HepG2 (cell line): ENCODE results near the gene MAP6D1. TPM values are rescaled to one million over a fixed set of nuclear protein-coding genes. Genes with fewer than 3 reads are reported as not detected.

Source experiments
- ATAC-seq: fragments of 200-7000 bp; cut with Tn5 transposase; 3 replicates; pipeline ENCODE4 v1.9.1; 2020; ENCODE audit warnings: mild to moderate bottlenecking, moderate library complexity
- BruUV-seq: library from RNA; stranded (reverse); fragments of 400-500 nt; replicated peaks from 2 replicates; lab custom pipeline; 2021; lab: Mats Ljungman, UMichigan
- CTCF ChIA-PET: fragments of 300-600 bp; formaldehyde crosslinking; extraction: SDS; loops from one replicate; lab custom pipeline; 2021; ENCODE audit warnings: low total read pairs, inconsistent platforms, low intra/inter-chr PET ratio; lab: Yijun Ruan, JAX
- POLR2A ChIA-PET: fragments of 350-600 bp; sonication (Branson Sonifier 250); formaldehyde crosslinking; loops from one replicate; lab custom pipeline; 2020; ENCODE audit warnings: antibody characterized with exemption, inconsistent platforms; lab: Yijun Ruan, JAX
- DNase-seq: peaks from one replicate; pipeline ENCODE4 v3.0.0-alpha.2; 2015; ENCODE audit warnings: low spot score
- FAIRE-seq: peaks from 3 replicates; lab custom pipeline; 2011; peaks lifted over from hg19 to GRCh38; lab: Jason Lieb, UNC
- H2AFZ ChIP-seq: one replicate; pipeline ENCODE4 v1.6.1; 2011; ENCODE audit warnings: low read length, inconsistent platforms
- H3K27ac ChIP-seq: fragments of 300-600 bp; 3 replicates; pipeline ENCODE4 v1.8.0; 2011; ENCODE audit warnings: mixed run types, mild to moderate bottlenecking, mixed read lengths, low read length, inconsistent platforms; ENCODE audit not compliant: insufficient read depth; ENCODE audit errors: extremely low read length
- H3K27me3 ChIP-seq, 2 experiments: fragments of 200-600 bp in 1 of 2; 2 replicates in 1 of 2; 3 replicates in 1 of 2; pipeline versions ENCODE4 v1.6.0 to v1.8.0; 2011; ENCODE audit warnings: low read length in 2 of 2, mild to moderate bottlenecking in 2 of 2, moderate library complexity in 2 of 2, inconsistent platforms in 1 of 2; ENCODE audit not compliant: insufficient read depth in 2 of 2, control insufficient read depth in 1 of 2
- H3K36me3 ChIP-seq, 2 experiments: fragments of 200-600 bp in 1 of 2; replicated peaks in 1 of 2; 2 replicates in 1 of 2; 3 replicates in 1 of 2; pipeline versions ENCODE4 v1.5.1 to v1.8.0; 2011; ENCODE audit warnings: low read length in 2 of 2, inconsistent platforms in 1 of 2; ENCODE audit not compliant: insufficient read depth in 2 of 2, control insufficient read depth in 1 of 2
- H3K4me1 ChIP-seq: 2 replicates; pipeline ENCODE4 v1.5.1; 2012; ENCODE audit warnings: low read length, inconsistent platforms; ENCODE audit not compliant: insufficient read depth
- H3K4me2 ChIP-seq: 2 replicates; pipeline ENCODE4 v1.6.0; 2011; ENCODE audit warnings: low read depth, low read length, inconsistent platforms
- H3K4me3 ChIP-seq, 3 experiments: fragments of 200-600 bp in 1 of 3; sonication (generic), shearing (Covaris generic) in 1 of 3; replicated peaks in 1 of 3; 2 replicates each; pipeline ENCODE4 v1.5.1; 2011 to 2016; ENCODE audit warnings: low read length in 3 of 3, inconsistent platforms in 2 of 3, low read depth in 2 of 3, mild to moderate bottlenecking in 2 of 3, control low read depth in 1 of 3, mixed read lengths in 1 of 3; ENCODE audit not compliant: insufficient read depth in 1 of 3
- H3K79me2 ChIP-seq: one replicate; pipeline ENCODE4 v1.6.1; 2011; ENCODE audit warnings: low read length, inconsistent platforms; ENCODE audit not compliant: insufficient read depth
- H3K9ac ChIP-seq: 2 replicates; pipeline ENCODE4 v1.6.0; 2011; ENCODE audit warnings: mild to moderate bottlenecking, low read depth, low read length, inconsistent platforms; ENCODE audit not compliant: insufficient read depth
- H3K9me3 ChIP-seq: 2 replicates; pipeline ENCODE4 v1.5.1; 2012; ENCODE audit warnings: mild to moderate bottlenecking, low read length
- H4K20me1 ChIP-seq: 2 replicates; pipeline ENCODE4 v1.6.0; 2011; ENCODE audit warnings: inconsistent platforms, mild to moderate bottlenecking, low read length, moderate library complexity; ENCODE audit not compliant: insufficient read depth
- KDM3A ChIP-seq: IDR thresholded peaks from 2 replicates; pipeline ENCODE4 v1.6.1; 2018; ENCODE audit warnings: low read depth, missing compliant biosample characterization
- KDM5B ChIP-seq: sonication (generic); formaldehyde crosslinking; IDR thresholded peaks from 2 replicates; pipeline ENCODE4 v1.4.0; 2020; ENCODE audit warnings: missing genetic modification reagents, mild to moderate bottlenecking, borderline replicate concordance
- ZNF33A ChIP-seq: sonication (generic); formaldehyde crosslinking; IDR thresholded peaks from 2 replicates; pipeline ENCODE4 v1.5.1; 2020; ENCODE audit warnings: missing genetic modification reagents, mild to moderate bottlenecking, moderate library complexity, borderline replicate concordance
- WGBS: methylation state at CpG from one replicate; pipeline ENCODE4 v1.1.6; 2017; ENCODE audit warnings: low lambda C conversion rate; 5-methylcytosine and 5-hydroxymethylcytosine counted together
- in situ Hi-C: cut with HindIII; loops from 2 replicates; pipeline ENCODE4 v1.10.0; 2017; ENCODE audit warnings: low pct_unique_long_range_greater_than_20kb; ENCODE audit not compliant: extremely low pct_ligation_motif_present
- intact Hi-C: fragments of 100-400 bp; cut with micrococcal nuclease; formaldehyde crosslinking; loops from one replicate; pipeline ENCODE4 v1.10.0; 2022; ENCODE audit not compliant: unreplicated experiment
- polyA plus RNA-seq, 8 experiments: library from polyadenylated mRNA; depleted of rRNA in 3 of 8; stranded (reverse) in 7 of 8; unstranded in 1 of 8; fragments of >200 nt; fragmentation: Illumina TruSeq in 4 of 8; extraction: Trizol in 4 of 8; gene quantifications; 2 replicates each; pipeline versions ENCODE4 v1.2.1 to v1.2.3, GENCODE V29; 2011 to 2016; ENCODE audit warnings: low read depth in 4 of 8, missing spikeins in 1 of 8, mixed read lengths in 1 of 8; ENCODE audit not compliant: insufficient read depth in 1 of 8
- total RNA-seq, 5 experiments: library from RNA; depleted of rRNA; stranded (reverse); fragments of >200 nt; fragmentation: Illumina TruSeq; extraction: Trizol; gene quantifications; 2 replicates each; pipeline ENCODE4 v1.2.3, GENCODE V29; 2016; ENCODE audit warnings: low read depth in 1 of 5
- TF ChIP-seq, protein P1 (sequence below): sonication (generic); formaldehyde crosslinking; IDR thresholded peaks from 2 replicates; pipeline ENCODE4 v1.5.0; 2020; ENCODE audit warnings: mild to moderate bottlenecking, missing genetic modification reagents, borderline replicate concordance
- TF ChIP-seq, protein P2 (sequence below): sonication (generic); formaldehyde crosslinking; IDR thresholded peaks from 2 replicates; pipeline ENCODE4 v1.5.1; 2020; ENCODE audit warnings: mild to moderate bottlenecking, moderate library complexity, missing genetic modification reagents
- TF ChIP-seq, protein P3 (sequence below): sonication (generic); formaldehyde crosslinking; IDR thresholded peaks from 2 replicates; pipeline ENCODE4 v1.4.0; 2020; ENCODE audit warnings: mild to moderate bottlenecking, missing genetic modification reagents
- TF ChIP-seq, protein P4 (sequence below): IDR thresholded peaks from 2 replicates; pipeline ENCODE4 v1.6.1; 2018; ENCODE audit warnings: missing genetic modification reagents

Gene MAP6D1
- total and polyA plus RNA-seq, 2 of the 13 experiments (the other 11 are each of a cell fraction or from before 2014, with no cell fraction given), result 0.12 to 0.62 TPM

DNA sequence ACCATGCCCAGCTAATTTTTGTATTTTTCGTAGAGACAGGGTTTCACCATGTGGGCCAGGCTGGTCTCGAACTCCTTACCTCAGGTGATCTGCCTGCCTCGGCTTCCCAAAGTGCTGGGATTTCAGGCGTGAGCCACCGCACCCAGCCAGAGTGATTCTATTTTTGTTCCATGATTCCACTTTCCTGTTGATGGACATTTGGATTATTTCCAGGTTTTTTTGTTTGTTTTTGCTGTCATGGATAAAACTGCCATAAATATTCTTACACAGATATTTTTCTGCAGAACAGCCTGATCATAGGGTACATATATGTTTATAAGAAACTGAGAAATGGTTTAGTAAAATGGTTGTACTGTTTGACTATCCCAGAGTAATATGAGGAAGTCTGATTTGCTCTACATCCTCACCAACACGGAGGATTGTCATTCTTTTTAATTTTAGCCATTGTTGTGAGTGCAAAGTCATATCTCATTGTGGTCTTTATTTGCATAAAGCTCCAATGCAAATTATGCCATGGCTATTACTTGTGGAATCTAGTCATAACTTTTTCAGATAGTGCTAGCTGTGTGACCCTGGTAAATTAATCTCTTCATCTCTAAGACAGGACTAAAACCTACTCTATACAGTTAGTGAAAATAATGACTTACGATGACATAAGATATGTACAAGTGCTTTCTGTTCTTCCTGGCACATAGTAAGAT, 42.7 kb downstream of the MAP6D1 start:
- peaks cover 24 to 67% of the 10 kb centered on the region in 2 experiments for H3K36me3 ChIP-seq
- no TSS peak for BruUV-seq
- DNase-seq (no peak), FAIRE-seq (no peak), ATAC-seq (no peak)
- in situ Hi-C loops (no loop called here), intact Hi-C loops (no loop called here)
- WGBS, result 100% methylated on average over 7 of the region's 7 CpGs
- H3K4me1 ChIP-seq, result no peaks in the 10 kb centered on the region
- H3K4me2 ChIP-seq, result no peak overlapping the region
- H4K20me1 ChIP-seq, result no peaks in the 10 kb centered on the region
- no peaks in the 10 kb centered on the region for H3K79me2 ChIP-seq
- no peaks in the 10 kb centered on the region for H3K9me3 ChIP-seq
- ChIA-PET POLR2A (no interaction called here), CTCF (no interaction called here)
- H3K27ac ChIP-seq, result no peak overlapping the region
- TF ChIP-seq KDM3A (CRISPR knock-in tag) (no peak), ZNF33A (no peak), KDM5B (CRISPR knock-in tag) (no peak)
- TF ChIP-seq, protein P1, sequence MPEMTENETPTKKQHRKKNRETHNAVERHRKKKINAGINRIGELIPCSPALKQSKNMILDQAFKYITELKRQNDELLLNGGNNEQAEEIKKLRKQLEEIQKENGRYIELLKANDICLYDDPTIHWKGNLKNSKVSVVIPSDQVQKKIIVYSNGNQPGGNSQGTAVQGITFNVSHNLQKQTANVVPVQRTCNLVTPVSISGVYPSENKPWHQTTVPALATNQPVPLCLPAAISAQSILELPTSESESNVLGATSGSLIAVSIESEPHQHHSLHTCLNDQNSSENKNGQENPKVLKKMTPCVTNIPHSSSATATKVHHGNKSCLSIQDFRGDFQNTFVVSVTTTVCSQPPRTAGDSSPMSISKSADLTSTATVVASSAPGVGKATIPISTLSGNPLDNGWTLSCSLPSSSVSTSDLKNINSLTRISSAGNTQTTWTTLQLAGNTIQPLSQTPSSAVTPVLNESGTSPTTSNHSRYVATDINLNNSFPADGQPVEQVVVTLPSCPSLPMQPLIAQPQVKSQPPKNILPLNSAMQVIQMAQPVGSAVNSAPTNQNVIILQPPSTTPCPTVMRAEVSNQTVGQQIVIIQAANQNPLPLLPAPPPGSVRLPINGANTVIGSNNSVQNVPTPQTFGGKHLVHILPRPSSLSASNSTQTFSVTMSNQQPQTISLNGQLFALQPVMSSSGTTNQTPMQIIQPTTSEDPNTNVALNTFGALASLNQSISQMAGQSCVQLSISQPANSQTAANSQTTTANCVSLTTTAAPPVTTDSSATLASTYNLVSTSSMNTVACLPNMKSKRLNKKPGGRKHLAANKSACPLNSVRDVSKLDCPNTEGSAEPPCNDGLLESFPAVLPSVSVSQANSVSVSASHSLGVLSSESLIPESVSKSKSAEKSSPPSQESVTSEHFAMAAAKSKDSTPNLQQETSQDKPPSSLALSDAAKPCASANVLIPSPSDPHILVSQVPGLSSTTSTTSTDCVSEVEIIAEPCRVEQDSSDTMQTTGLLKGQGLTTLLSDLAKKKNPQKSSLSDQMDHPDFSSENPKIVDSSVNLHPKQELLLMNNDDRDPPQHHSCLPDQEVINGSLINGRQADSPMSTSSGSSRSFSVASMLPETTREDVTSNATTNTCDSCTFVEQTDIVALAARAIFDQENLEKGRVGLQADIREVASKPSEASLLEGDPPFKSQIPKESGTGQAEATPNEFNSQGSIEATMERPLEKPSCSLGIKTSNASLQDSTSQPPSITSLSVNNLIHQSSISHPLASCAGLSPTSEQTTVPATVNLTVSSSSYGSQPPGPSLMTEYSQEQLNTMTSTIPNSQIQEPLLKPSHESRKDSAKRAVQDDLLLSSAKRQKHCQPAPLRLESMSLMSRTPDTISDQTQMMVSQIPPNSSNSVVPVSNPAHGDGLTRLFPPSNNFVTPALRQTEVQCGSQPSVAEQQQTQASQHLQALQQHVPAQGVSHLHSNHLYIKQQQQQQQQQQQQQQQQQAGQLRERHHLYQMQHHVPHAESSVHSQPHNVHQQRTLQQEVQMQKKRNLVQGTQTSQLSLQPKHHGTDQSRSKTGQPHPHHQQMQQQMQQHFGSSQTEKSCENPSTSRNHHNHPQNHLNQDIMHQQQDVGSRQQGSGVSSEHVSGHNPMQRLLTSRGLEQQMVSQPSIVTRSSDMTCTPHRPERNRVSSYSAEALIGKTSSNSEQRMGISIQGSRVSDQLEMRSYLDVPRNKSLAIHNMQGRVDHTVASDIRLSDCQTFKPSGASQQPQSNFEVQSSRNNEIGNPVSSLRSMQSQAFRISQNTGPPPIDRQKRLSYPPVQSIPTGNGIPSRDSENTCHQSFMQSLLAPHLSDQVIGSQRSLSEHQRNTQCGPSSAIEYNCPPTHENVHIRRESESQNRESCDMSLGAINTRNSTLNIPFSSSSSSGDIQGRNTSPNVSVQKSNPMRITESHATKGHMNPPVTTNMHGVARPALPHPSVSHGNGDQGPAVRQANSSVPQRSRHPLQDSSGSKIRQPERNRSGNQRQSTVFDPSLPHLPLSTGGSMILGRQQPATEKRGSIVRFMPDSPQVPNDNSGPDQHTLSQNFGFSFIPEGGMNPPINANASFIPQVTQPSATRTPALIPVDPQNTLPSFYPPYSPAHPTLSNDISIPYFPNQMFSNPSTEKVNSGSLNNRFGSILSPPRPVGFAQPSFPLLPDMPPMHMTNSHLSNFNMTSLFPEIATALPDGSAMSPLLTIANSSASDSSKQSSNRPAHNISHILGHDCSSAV, result no peak
- TF ChIP-seq, protein P2, sequence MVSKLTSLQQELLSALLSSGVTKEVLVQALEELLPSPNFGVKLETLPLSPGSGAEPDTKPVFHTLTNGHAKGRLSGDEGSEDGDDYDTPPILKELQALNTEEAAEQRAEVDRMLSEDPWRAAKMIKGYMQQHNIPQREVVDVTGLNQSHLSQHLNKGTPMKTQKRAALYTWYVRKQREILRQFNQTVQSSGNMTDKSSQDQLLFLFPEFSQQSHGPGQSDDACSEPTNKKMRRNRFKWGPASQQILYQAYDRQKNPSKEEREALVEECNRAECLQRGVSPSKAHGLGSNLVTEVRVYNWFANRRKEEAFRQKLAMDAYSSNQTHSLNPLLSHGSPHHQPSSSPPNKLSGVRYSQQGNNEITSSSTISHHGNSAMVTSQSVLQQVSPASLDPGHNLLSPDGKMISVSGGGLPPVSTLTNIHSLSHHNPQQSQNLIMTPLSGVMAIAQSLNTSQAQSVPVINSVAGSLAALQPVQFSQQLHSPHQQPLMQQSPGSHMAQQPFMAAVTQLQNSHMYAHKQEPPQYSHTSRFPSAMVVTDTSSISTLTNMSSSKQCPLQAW, result no peak
- TF ChIP-seq, protein P3, sequence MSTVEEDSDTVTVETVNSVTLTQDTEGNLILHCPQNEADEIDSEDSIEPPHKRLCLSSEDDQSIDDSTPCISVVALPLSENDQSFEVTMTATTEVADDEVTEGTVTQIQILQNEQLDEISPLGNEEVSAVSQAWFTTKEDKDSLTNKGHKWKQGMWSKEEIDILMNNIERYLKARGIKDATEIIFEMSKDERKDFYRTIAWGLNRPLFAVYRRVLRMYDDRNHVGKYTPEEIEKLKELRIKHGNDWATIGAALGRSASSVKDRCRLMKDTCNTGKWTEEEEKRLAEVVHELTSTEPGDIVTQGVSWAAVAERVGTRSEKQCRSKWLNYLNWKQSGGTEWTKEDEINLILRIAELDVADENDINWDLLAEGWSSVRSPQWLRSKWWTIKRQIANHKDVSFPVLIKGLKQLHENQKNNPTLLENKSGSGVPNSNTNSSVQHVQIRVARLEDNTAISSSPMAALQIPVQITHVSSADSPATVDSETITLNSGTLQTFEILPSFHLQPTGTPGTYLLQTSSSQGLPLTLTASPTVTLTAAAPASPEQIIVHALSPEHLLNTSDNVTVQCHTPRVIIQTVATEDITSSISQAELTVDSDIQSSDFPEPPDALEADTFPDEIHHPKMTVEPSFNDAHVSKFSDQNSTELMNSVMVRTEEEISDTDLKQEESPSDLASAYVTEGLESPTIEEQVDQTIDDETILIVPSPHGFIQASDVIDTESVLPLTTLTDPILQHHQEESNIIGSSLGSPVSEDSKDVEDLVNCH, result no peak
- TF ChIP-seq, protein P4, sequence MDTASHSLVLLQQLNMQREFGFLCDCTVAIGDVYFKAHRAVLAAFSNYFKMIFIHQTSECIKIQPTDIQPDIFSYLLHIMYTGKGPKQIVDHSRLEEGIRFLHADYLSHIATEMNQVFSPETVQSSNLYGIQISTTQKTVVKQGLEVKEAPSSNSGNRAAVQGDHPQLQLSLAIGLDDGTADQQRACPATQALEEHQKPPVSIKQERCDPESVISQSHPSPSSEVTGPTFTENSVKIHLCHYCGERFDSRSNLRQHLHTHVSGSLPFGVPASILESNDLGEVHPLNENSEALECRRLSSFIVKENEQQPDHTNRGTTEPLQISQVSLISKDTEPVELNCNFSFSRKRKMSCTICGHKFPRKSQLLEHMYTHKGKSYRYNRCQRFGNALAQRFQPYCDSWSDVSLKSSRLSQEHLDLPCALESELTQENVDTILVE (CRISPR knock-in tag), result no peak
- no peak overlapping the region for H3K9ac ChIP-seq
- H3K4me3 ChIP-seq, result no peak overlapping the region
- H3K27me3 ChIP-seq, result no peaks in the 10 kb centered on the region; a peak in 1 of 5 replicates
- no peak overlapping the region for H2AFZ ChIP-seq
